Kidney (tissue), 14 donors: ENCODE results near the gene ACAA1. TPM values are rescaled to one million over a fixed set of nuclear protein-coding genes. Genes with fewer than 3 reads are reported as not detected.

ENCODE experiments used
- DNase-seq, 5 donors: peaks; one replicate each; pipeline ENCODE4 v3.0.0-alpha.2; 2013 to 2020
- FAIRE-seq: peaks from 2 replicates; lab custom pipeline; 2012; peaks lifted over from hg19 to GRCh38; lab: Jason Lieb, UNC
- H3K27ac ChIP-seq, 2 donors: one replicate each; pipeline ENCODE4 v1.7.0; 2013; ENCODE audit warnings: low read depth in 2 of 2, low read length in 2 of 2, inconsistent platforms in 1 of 2
- H3K27me3 ChIP-seq: one replicate; pipeline ENCODE4 v1.7.1; 2013; ENCODE audit warnings: low read length, inconsistent platforms; ENCODE audit not compliant: control insufficient read depth, insufficient read depth
- H3K36me3 ChIP-seq, 3 donors: one replicate each; pipeline versions ENCODE4 v1.7.0 to v1.7.1; 2013; ENCODE audit warnings: low read length in 3 of 3, control low read depth in 1 of 3, inconsistent platforms in 1 of 3; ENCODE audit not compliant: insufficient read depth in 3 of 3, control insufficient read depth in 2 of 3
- H3K4me1 ChIP-seq, 3 donors: one replicate each; pipeline versions ENCODE4 v1.7.0 to v1.7.1; 2013; ENCODE audit warnings: low read length in 3 of 3, inconsistent platforms in 1 of 3, low read depth in 1 of 3; ENCODE audit not compliant: control insufficient read depth in 2 of 3, insufficient read depth in 2 of 3
- H3K4me3 ChIP-seq, 3 donors: one replicate each; pipeline versions ENCODE4 v1.7.0 to v1.8.1; 2013; ENCODE audit warnings: low read length in 3 of 3, control low read depth in 1 of 3, inconsistent platforms in 1 of 3
- H3K9ac ChIP-seq, 3 donors: one replicate each; pipeline versions ENCODE4 v1.7.0 to v1.7.1; 2013; ENCODE audit warnings: low read length in 3 of 3, control low read depth in 1 of 3, inconsistent platforms in 1 of 3
- H3K9me3 ChIP-seq, 3 donors: one replicate each; pipeline versions ENCODE4 v1.7.0 to v1.7.1; 2013; ENCODE audit warnings: low read length in 3 of 3, control low read depth in 1 of 3, inconsistent platforms in 1 of 3; ENCODE audit not compliant: control insufficient read depth in 2 of 3, insufficient read depth in 1 of 3
- intact Hi-C: fragments of 100-400 bp; cut with DNase I; formaldehyde crosslinking; loops from one replicate; pipeline ENCODE4 v1.11.1; 2022
- polyA plus RNA-seq: library from polyadenylated mRNA; stranded (reverse); fragments of 350-450 nt; fragmentation: Illumina TruSeq; extraction: RNeasy Lipid Tissue Mini Kit (QIAGEN cat#74804); gene quantifications from one replicate; pipeline ENCODE4 v1.2.3, GENCODE V29; 2014; ENCODE audit warnings: low read depth, low replicate concordance; ENCODE audit not compliant: insufficient read depth
- total RNA-seq: library from RNA; stranded (reverse); fragmentation: NEBNext Ultra II Directional; extraction: Animal tissue kit (Norgen Biotek cat#: 25700); gene quantifications from one replicate; pipeline ENCODE4 v1.2.1, GENCODE V29; 2021
- TF ChIP-seq, protein P1 (sequence below): IDR thresholded peaks from 3 replicates; pipeline ENCODE4 v1.5.1; 2012; ENCODE audit warnings: mild to moderate bottlenecking, moderate library complexity, borderline replicate concordance; ENCODE audit not compliant: insufficient read depth; ENCODE audit errors: extremely low read depth
- donor health status: control.
- donor health status: control.
- donor health status: control.
- donor health status: control.
- donor health status: control.
- donor health status: DM: yes; HTN: yes; CAD: no.
- donor health status: Normal renal cell carcinoma (clear cell type).

Gene ACAA1
- total and polyA plus RNA-seq, 2 donors from 2014 or later = 90.0 to 566 TPM

GRCh38 chr3:38127611-38128302 is 9.2 kb downstream of the ACAA1 start:
- peaks cover 0 to 33% (median 28%) of the 10 kb centered on the region in 3 donors for H3K4me1 ChIP-seq
- H3K36me3 ChIP-seq = peaks cover 3 to 77% (median 56%) of the 10 kb centered on the region in 3 donors
- H3K27me3 ChIP-seq = no peaks in the 10 kb centered on the region
- DNase-seq = peak in 1 of 5 donors; percentile 5
- no peak overlapping the region for H3K9ac ChIP-seq
- no peak for FAIRE-seq
- no peaks in the 10 kb centered on the region for H3K9me3 ChIP-seq
- H3K27ac ChIP-seq = no peak overlapping the region
- TF ChIP-seq, protein P1, sequence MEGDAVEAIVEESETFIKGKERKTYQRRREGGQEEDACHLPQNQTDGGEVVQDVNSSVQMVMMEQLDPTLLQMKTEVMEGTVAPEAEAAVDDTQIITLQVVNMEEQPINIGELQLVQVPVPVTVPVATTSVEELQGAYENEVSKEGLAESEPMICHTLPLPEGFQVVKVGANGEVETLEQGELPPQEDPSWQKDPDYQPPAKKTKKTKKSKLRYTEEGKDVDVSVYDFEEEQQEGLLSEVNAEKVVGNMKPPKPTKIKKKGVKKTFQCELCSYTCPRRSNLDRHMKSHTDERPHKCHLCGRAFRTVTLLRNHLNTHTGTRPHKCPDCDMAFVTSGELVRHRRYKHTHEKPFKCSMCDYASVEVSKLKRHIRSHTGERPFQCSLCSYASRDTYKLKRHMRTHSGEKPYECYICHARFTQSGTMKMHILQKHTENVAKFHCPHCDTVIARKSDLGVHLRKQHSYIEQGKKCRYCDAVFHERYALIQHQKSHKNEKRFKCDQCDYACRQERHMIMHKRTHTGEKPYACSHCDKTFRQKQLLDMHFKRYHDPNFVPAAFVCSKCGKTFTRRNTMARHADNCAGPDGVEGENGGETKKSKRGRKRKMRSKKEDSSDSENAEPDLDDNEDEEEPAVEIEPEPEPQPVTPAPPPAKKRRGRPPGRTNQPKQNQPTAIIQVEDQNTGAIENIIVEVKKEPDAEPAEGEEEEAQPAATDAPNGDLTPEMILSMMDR = no peak
- intact Hi-C loops = no loop called here
- no peak overlapping the region for H3K4me3 ChIP-seq

DNA sequence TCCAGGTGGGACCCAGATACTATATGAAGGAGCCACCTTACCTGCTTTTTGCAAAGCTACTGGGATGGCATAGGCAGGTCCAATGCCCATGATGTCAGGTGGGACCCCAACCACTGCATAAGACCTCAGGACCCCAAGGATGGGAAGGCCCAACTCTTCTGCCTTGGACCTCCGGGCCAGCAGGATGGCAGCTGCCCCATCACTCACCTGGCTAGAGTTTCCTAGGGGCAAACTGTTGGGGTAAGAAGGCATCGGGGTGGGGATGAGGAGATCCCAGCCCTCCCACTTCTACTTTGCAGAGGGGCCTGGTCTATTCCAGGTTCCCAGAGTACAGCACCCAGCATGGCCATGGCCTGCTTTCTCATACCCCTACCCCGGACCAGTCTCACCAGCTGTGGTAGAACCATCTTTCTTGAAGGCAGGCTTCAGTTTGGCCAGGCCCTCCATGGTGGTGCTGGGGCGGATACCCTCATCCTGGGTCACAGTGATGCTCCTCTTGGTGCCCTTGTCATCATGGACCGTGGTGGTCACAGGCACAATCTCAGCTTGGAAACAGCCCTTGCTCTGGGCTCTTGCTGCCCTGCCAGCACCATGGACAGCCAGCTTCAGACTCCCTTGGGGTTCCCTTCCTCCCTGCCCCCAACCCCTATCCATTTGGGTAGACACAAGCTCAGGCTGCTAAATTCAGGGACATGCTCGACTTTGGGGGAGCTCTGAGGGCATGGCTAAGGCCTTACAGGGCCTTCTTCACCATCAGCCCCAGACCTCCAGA is 10.6 kb downstream of the ACAA1 start:
- no peak for DNase-seq
- Histone ChIP-seq H3K9ac (no peak overlapping the region), H3K27me3 (no peaks in the 10 kb centered on the region), H3K4me3 (no peak overlapping the region), H3K27ac (no peak overlapping the region), H3K36me3 (peaks cover 3 to 70% (median 52%) of the 10 kb centered on the region in 3 donors), H3K9me3 (no peaks in the 10 kb centered on the region), H3K4me1 (peaks cover 0 to 27% (median 23%) of the 10 kb centered on the region in 3 donors)
- TF ChIP-seq, protein P1 = no peak
- intact Hi-C loops = no loop called here
- no peak for FAIRE-seq

DNA sequence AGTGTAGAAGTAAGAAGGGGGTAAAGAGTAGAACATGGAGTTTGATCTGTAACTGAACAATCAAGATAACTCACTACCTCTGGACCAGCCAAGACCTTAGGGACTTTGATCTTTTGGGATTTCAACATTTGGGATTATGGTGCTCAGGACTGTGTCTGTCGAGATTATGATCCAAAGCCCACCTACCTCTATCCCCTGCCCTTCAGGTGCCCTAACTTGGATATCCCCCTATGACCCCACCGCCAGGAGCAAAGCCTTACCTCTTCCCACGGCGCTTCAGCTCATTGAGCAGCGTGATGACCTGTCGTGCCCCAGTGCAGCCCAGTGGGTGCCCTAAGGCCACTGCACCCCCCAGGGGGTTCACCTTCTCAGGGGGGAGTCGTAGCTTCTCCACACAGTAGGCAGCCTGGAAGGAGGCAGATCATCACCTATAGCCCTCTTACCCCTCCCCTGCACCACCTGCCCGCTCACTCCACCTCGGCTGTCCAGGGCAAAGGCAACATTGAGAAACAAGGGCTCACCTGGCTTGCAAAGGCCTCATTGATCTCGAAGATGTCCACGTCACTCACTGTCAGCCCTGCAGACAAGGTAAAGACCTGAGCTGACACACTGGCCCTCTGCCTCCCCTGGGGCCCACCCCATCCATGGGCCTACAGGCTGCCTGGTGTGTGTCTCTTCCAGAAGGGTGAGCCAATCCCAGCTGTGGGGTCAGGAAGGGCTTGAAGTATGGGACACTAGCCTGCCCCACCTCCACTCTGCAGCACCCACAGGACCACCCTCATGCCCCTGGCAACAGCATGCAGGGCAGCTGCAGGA is 11.4 kb downstream of the ACAA1 start:
- TF ChIP-seq, protein P1 = no peak
- Histone ChIP-seq H3K4me1 (peaks cover 0 to 26% (median 20%) of the 10 kb centered on the region in 3 donors), H3K27ac (peak overlapping the region; percentile 14 to 66), H3K27me3 (no peaks in the 10 kb centered on the region), H3K36me3 (peaks cover 0 to 62% (median 52%) of the 10 kb centered on the region in 3 donors), H3K9ac (no peak overlapping the region), H3K9me3 (no peaks in the 10 kb centered on the region), H3K4me3 (no peak overlapping the region)
- DNase-seq = no peak
- no peak for FAIRE-seq
- intact Hi-C loops = no loop called here
